ACC112 (cell line): Measurements from ENCODE around the gene CRB3.

Source experiments
- H2AFZ ChIP-seq: fragments of 200-600 bp; sonication (generic); one replicate; pipeline ENCODE4 v1.6.0; 2017; ENCODE audit warnings: antibody characterized with exemption, low read length; ENCODE audit not compliant: unreplicated experiment
- H3K27ac ChIP-seq: fragments of 200-600 bp; sonication (generic); 2 replicates; pipeline ENCODE4 v1.5.1; 2014; ENCODE audit warnings: low read depth, mild to moderate bottlenecking, antibody characterized with exemption, low read length, moderate library complexity
- H3K27me3 ChIP-seq: fragments of 200-600 bp; sonication (generic); 2 replicates; pipeline ENCODE4 v1.6.1; 2014; ENCODE audit warnings: mild to moderate bottlenecking, antibody characterized with exemption, low read length, moderate library complexity, mixed read lengths; ENCODE audit not compliant: insufficient read depth
- H3K36me3 ChIP-seq: fragments of 200-600 bp; sonication (generic); 2 replicates; pipeline ENCODE4 v1.6.1; 2016; ENCODE audit warnings: mild to moderate bottlenecking, antibody characterized with exemption, low read length, moderate library complexity, mixed read lengths; ENCODE audit not compliant: insufficient read depth
- H3K4me1 ChIP-seq: fragments of 200-600 bp; sonication (generic); one replicate; pipeline ENCODE4 v1.6.1; 2016; ENCODE audit warnings: low read length, mixed read lengths; ENCODE audit not compliant: insufficient read depth, unreplicated experiment, control insufficient read depth
- H3K4me3 ChIP-seq: fragments of 200-600 bp; sonication (generic); 2 replicates; pipeline ENCODE4 v1.5.1; 2014; ENCODE audit warnings: mild to moderate bottlenecking, low read depth, low read length
- H3K79me2 ChIP-seq: fragments of 200-600 bp; sonication (generic); one replicate; pipeline ENCODE4 v1.6.0; 2016; ENCODE audit warnings: low read length; ENCODE audit not compliant: control insufficient read depth, unreplicated experiment, insufficient read depth

CRB3 gene

DNA sequence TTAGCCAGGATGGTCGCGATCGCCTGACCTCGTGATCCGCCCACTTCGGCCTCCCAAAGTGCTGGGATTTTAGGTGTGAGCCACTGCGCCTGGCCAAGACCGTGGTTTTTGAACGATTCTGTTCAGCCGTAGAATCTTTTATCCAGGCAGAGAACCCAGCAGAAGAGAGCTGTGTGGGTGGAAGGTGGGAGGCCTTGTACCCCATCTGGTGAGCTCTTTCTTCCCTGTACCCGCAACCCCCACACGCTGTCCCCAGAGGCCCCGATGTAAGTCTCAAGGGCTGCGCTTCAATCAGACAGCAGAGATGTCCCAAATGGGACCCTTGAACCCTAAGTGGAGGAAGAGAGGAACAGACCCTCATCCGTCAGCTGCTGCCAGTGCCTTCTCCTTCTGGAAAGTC, 8.1 kb upstream of the CRB3 start:
- Histone ChIP-seq H3K79me2 (no peaks in the 10 kb centered on the region), H2AFZ (no peak overlapping the region), H3K27ac (no peak overlapping the region), H3K27me3 (no peaks in the 10 kb centered on the region), H3K4me1 (no peaks in the 10 kb centered on the region), H3K4me3 (no peak overlapping the region), H3K36me3 (no peaks in the 10 kb centered on the region)

DNA sequence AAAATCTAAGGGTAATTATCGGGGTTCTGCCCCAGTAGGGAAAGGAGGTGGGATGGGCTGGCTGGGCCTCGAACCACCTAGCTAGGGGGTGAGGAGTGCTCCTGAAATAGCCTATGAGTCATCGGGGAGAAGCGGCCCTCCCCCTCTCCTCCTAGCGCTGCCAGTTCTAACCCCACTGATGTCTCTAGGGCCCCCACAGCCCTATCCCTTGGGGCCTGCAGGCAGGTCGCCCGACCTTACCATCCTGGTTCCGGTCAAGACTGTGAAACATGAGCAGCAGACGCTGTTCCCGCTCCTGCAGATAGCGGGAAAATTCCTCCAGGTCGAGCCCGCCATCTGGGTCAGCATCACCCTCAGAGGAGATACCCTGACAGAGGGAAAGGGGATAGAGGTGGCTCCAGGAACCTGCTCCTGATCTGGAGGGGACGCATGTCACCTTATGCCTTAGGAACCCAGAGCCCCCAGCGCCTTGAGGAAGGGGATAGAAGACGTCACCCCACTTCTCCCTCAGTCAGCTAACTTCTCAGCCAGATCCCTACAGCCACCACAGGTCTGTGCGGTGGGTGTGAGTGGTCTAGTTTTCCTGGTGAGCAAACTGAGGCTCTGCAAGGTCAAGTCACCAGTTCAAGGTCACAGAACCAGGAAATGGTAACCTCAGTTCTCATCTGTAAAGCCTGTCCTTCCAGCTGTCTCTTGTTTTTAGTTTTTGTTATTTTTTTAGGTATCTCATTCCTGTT, 5.9 kb upstream of the CRB3 start:
- H3K4me3 ChIP-seq, result no peak overlapping the region; the same call in 1 of the 2 replicates
- H2AFZ ChIP-seq, result no peak overlapping the region
- no peaks in the 10 kb centered on the region for H3K4me1 ChIP-seq
- H3K79me2 ChIP-seq, result no peaks in the 10 kb centered on the region
- no peaks in the 10 kb centered on the region for H3K27me3 ChIP-seq
- H3K36me3 ChIP-seq, result no peaks in the 10 kb centered on the region
- no peak overlapping the region for H3K27ac ChIP-seq

DNA sequence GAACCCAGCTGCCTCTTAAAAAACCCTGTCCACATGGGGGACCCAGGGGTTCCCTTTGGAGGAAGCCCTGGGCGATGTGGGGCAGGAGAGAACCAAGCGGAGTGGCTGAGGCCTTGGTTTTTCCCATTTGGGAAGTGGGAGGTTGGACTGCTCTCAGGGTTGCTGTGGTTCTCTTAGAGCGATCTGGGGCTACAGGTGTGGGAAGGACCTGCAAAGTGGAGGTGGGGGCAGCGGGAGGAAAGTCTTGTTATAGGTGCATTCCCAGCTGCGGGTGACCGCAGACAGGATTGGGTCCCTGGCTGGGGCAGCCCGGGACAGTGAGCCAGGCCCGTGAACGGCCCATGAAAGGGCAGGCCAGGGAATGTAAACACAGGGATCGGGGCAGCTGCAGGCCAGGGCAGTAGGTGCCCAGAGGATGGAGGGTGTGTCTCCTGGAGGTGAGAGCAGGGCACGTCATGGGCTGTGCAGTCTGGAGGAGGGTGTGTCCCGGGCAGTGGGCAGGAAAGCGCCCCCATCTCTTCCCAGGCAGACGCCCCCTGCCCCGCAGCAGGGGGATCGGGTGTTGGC, 5.3 kb upstream of the CRB3 start:
- Histone ChIP-seq H3K27me3 (peaks cover under 1% of the 10 kb centered on the region; the same call in 1 of the 2 replicates), H3K27ac (no peak overlapping the region), H3K79me2 (no peaks in the 10 kb centered on the region), H3K4me3 (peak overlapping the region; percentile 82), H3K36me3 (no peaks in the 10 kb centered on the region), H3K4me1 (no peaks in the 10 kb centered on the region), H2AFZ (peak overlapping the region; percentile 38)

DNA sequence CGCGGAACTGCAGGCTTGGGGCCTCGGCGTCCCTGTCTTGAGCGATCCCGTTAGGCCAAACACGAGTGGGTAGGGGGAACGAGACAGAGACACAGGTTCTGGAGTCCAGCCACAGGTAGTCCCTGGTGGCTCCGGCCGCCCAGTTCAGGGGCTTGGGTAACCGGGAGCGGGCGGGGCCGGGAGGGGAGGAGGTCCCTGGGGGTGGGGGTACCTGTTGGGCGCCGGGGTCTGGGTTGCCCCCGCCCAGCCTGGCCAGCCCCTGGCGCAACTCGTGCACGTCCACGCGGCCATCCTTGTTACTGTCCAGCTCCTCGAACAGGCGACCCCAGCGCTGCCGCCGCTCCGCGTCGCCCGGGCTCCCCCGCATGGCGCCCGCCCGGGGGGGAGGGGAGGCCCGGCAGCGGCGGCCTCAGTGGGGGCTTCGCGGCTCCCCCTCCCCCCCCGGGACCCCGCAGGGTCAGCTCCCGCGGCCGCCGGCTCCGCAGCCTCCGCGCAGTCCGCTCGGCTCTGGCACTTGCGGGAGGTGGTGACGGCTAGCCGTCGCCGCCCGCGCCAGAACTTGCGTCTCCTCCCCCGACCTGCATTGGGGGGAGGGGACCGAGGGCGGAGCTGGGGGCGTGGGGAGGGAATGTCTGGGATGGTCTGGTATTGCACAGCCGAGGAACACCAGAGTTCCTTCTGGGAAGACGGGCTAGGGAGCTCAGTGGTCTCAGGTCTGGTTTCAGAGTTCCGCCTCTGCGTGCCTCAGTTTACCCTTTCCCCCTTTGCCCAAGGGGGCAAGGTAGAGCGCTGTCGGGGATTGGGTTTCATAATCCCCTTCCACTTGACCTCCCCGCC, 4.6 kb upstream of the CRB3 start, which contains the start of gene SLC25A23:
Gene SLC25A23, minus strand, starts transcription at position 531 of the 837 bp plus-strand sequence. Its CDS starts 164 bp downstream, at position 367.
- Histone ChIP-seq H3K4me3 (peak within 1 kb of the TSS; percentile 82), H2AFZ (peak within 1 kb of the TSS; percentile 38), H3K36me3 (no peaks in the 10 kb centered on the region), H3K79me2 (no peaks in the 10 kb centered on the region), H3K27me3 (peaks cover 8% of the 10 kb centered on the region), H3K4me1 (no peaks in the 10 kb centered on the region), H3K27ac (no peak within 1 kb of the TSS)

DNA sequence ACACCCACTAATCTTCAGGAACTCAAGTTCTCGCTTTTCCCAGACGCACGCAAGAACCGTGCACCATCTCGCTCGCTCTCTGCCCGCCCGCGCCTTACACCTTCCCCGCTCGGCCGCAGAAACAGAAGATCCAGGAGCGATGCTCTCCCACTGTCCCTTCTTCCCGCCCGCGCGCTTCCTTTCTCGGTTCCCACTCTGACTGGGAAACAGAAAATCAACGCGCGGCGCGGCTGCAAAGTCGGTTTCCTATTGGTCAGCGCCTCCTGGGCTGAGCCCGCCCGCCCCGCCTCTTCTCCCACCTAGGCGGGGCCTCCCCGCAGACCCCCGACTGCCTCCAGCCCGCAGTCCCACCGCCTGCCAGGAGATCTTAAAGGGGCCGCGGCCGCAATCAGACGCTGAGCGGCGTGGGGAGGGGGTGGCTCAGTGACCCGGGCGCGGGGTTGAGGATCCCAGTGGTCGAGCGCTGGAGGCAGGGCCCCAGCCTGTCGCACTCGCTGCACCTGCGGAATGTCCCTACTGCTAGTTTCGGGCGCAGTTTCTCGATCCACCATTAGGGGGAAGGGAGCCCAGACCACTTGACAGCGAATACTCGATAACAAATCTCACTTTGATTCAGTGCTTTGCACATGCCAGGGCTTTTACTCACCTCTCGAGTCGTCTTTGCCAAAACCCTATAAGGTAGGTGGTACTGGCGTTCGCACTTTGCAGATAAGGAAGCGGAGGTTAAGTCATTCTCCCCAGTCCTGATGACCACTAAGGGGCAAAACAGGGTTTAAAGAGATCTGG, 3.8 kb upstream of the CRB3 start:
- no peaks in the 10 kb centered on the region for H3K79me2 ChIP-seq
- H3K27me3 ChIP-seq, result peaks cover 15% of the 10 kb centered on the region
- no peaks in the 10 kb centered on the region for H3K36me3 ChIP-seq
- no peak overlapping the region for H3K27ac ChIP-seq
- H3K4me1 ChIP-seq, result no peaks in the 10 kb centered on the region
- H2AFZ ChIP-seq, result no peak overlapping the region
- H3K4me3 ChIP-seq, result peak overlapping the region; percentile 82

DNA sequence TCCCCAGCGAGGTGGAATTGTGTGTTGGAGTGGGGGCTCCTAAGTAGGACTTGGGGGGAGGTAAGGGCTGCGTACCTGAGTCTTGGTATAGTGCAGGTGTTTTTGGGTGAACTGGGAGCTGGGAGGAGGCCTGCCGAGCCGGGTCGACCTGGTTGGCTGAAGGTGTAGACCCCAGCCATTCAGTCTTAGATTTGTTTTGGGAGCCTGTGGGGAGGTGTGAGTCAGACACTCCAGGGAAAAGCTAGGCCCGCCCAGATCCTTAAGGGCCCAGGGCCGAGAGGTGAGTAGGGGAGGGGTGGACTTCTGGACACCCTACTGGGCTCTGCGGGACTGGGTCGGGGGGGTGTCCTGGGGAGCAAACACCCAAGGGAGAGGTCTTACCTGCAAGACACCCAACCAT, 935 bp downstream of the CRB3 start:
- Histone ChIP-seq H3K79me2 (no peaks in the 10 kb centered on the region), H3K27me3 (peaks cover 23% of the 10 kb centered on the region), H2AFZ (no peak overlapping the region), H3K36me3 (no peaks in the 10 kb centered on the region), H3K4me1 (no peaks in the 10 kb centered on the region), H3K27ac (no peak overlapping the region), H3K4me3 (no peak overlapping the region)

DNA sequence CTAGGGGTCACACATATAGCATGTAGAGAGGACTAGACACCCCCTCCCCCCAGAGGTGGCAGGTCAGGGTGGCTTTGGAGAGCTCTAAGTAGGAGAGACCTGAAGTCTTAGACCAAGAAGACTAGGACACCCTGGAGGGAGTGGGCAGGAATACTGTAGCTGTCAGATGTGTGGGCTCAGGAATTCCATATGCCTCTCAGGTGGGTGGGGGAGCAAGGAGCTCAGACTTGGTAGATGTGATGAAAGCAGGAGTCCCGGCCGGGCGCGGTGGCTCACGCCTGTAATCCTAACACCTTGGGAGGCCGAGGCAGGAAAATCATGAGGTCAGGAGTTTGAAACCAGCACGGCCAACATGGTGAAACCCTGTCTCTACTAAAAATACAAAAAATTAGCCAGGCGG, 1.6 kb downstream of the CRB3 start:
- Histone ChIP-seq H3K79me2 (no peaks in the 10 kb centered on the region), H3K4me3 (no peak overlapping the region), H3K27ac (no peak overlapping the region), H3K27me3 (peaks cover 23% of the 10 kb centered on the region), H3K4me1 (no peaks in the 10 kb centered on the region), H3K36me3 (no peaks in the 10 kb centered on the region), H2AFZ (no peak overlapping the region)

DNA sequence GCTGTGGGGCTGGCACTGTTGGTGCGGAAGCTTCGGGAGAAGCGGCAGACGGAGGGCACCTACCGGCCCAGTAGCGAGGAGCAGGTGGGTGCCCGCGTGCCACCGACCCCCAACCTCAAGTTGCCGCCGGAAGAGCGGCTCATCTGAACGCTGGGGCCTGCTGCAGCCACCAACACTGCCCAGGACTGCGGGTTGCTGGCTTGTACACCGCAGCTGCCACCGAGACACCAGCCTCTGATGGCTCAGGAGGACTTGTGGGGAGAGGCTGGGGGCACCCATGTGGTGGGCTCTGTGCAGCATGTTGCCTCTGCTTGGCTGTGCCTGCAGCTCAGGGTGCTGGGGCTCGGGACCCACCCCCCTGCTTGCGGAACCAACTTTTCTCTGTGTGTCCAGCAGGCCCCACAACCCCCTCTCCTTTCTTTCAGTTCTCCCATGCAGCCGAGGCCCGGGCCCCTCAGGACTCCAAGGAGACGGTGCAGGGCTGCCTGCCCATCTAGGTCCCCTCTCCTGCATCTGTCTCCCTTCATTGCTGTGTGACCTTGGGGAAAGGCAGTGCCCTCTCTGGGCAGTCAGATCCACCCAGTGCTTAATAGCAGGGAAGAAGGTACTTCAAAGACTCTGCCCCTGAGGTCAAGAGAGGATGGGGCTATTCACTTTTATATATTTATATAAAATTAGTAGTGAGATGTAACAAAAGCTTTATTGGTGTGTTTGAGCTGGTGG, 2.6 kb downstream of the CRB3 start:
- no peaks in the 10 kb centered on the region for H3K36me3 ChIP-seq
- no peak overlapping the region for H3K27ac ChIP-seq
- H3K4me1 ChIP-seq, result no peaks in the 10 kb centered on the region
- no peaks in the 10 kb centered on the region for H3K79me2 ChIP-seq
- H3K27me3 ChIP-seq, result peaks cover 23% of the 10 kb centered on the region
- H2AFZ ChIP-seq, result no peak overlapping the region
- H3K4me3 ChIP-seq, result no peak overlapping the region

DNA sequence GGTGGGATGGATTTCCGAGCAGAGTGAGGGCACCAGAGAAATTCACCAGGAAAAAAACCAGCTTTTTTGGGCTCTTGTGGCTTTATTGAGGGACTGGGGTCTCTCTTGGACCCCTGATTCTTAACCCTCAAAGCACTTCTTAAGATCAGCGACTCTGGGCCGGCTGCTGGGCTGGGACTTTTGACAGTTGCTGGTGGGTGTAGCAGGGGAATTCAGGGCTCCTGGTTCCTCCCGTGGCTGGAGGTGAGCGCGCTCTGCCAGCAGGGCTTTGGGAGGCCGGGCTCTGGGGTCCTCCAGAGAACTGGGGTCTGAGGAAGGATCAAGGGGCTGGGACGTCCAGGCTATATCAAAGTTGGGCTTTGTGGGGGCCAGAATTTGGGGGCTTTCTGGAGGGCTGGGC, 3.3 kb downstream of the CRB3 start:
- Histone ChIP-seq H3K79me2 (no peaks in the 10 kb centered on the region), H3K4me1 (no peaks in the 10 kb centered on the region), H3K27me3 (peaks cover 23% of the 10 kb centered on the region), H3K4me3 (no peak overlapping the region), H3K27ac (no peak overlapping the region), H2AFZ (no peak overlapping the region), H3K36me3 (no peaks in the 10 kb centered on the region)

DNA sequence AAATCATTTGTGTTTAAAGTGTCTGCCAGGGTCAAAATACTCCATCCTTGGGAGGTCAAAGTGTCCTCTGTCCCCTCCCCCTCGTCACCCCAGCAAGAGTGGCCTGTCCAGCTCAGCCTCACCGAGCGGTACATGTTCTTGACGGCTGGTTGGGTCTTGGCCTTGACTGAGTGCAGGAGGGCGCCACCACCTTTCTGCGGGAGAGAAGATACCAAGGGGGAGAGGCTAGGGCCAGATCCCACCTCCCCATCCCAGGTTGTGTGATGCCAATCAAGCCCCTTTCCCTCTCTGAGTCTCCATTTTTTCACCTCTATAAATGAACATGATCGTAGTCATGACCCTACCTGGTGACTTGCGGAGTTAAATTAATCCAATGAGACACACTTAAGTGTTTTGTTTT, 6.1 kb downstream of the CRB3 start:
- H3K36me3 ChIP-seq, result no peaks in the 10 kb centered on the region
- H3K27me3 ChIP-seq, result peaks cover 15% of the 10 kb centered on the region
- H2AFZ ChIP-seq, result no peak overlapping the region
- H3K27ac ChIP-seq, result no peak overlapping the region
- no peaks in the 10 kb centered on the region for H3K79me2 ChIP-seq
- no peak overlapping the region for H3K4me3 ChIP-seq
- no peaks in the 10 kb centered on the region for H3K4me1 ChIP-seq
